Adrenal gland (tissue), 5 donors: Measurements from ENCODE around the gene KCNJ9.

Experiments
- POLR2A ChIP-seq, 2 donors: fragments of 450-650 bp; IDR thresholded peaks; one replicate each; pipeline ENCODE4 v1.6.1; 2017; ENCODE audit warnings: antibody characterized with exemption in 2 of 2, mild to moderate bottlenecking in 2 of 2, moderate library complexity in 1 of 2
- TF ChIP-seq, protein P1 (sequence below), 6 experiments: fragments of 450-650 bp in 4 of 6; fragments of 200-600 bp in 2 of 6; sonication (generic) in 1 of 6; IDR thresholded peaks; 1 replicate in 5 of 6; 2 replicates in 1 of 6; pipeline versions ENCODE4 v1.5.1 to v1.8.0; 2016 to 2021; ENCODE audit warnings: antibody characterized with exemption in 6 of 6, mild to moderate bottlenecking in 2 of 6, moderate library complexity in 1 of 6
- donor health status: DM: no; HTN: no; CAD: no.

DNA sequence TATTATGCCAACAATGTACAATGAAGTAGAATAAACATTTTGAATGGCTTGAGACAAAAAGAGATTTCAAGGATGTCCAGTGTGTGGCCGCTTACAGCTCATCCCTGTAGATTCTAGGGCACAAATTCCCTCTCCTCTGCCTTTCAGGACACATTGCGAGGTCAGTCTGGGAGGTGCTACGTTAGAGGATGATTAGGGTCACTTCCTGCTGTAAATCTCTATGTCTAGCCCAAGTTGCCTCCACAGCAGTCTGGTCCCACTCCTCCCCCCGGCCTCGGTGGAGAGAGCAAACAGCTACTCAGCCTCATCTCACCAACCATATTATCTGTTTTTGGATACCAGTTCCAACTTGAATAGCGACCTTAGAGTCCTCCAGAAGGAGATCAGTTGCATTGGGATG lies 28.4 kb upstream of the KCNJ9 start:
- TF ChIP-seq, protein P1, sequence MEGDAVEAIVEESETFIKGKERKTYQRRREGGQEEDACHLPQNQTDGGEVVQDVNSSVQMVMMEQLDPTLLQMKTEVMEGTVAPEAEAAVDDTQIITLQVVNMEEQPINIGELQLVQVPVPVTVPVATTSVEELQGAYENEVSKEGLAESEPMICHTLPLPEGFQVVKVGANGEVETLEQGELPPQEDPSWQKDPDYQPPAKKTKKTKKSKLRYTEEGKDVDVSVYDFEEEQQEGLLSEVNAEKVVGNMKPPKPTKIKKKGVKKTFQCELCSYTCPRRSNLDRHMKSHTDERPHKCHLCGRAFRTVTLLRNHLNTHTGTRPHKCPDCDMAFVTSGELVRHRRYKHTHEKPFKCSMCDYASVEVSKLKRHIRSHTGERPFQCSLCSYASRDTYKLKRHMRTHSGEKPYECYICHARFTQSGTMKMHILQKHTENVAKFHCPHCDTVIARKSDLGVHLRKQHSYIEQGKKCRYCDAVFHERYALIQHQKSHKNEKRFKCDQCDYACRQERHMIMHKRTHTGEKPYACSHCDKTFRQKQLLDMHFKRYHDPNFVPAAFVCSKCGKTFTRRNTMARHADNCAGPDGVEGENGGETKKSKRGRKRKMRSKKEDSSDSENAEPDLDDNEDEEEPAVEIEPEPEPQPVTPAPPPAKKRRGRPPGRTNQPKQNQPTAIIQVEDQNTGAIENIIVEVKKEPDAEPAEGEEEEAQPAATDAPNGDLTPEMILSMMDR (IDR thresholded peaks at IDR 0.05): no peak
- TF ChIP-seq POLR2A (IDR thresholded peaks at IDR 0.05): no peak
